ENCODE results near the gene UFC1. TPM values are rescaled to one million over a fixed set of nuclear protein-coding genes. Genes with fewer than 3 reads are reported as not detected.

The UFC1 gene
- total RNA-seq, 1 donor: 118 TPM

- no peaks in the 10 kb centered on the region for H3K27me3 ChIP-seq (ENCODE audit: insufficient read depth, low read length)
- peaks cover 42% of the 10 kb centered on the region for H3K4me1 ChIP-seq (ENCODE audit: insufficient read depth, low read length)
- no peaks in the 10 kb centered on the region for H3K9me3 ChIP-seq (ENCODE audit: low read depth, low read length)
- H3K4me3 ChIP-seq (ENCODE audit: low read length): peak overlapping the region; percentile 90
These were observed 47.4 kb downstream of the UFC1 start for GRCh38 chr1:161200992-161201835.

DNA sequence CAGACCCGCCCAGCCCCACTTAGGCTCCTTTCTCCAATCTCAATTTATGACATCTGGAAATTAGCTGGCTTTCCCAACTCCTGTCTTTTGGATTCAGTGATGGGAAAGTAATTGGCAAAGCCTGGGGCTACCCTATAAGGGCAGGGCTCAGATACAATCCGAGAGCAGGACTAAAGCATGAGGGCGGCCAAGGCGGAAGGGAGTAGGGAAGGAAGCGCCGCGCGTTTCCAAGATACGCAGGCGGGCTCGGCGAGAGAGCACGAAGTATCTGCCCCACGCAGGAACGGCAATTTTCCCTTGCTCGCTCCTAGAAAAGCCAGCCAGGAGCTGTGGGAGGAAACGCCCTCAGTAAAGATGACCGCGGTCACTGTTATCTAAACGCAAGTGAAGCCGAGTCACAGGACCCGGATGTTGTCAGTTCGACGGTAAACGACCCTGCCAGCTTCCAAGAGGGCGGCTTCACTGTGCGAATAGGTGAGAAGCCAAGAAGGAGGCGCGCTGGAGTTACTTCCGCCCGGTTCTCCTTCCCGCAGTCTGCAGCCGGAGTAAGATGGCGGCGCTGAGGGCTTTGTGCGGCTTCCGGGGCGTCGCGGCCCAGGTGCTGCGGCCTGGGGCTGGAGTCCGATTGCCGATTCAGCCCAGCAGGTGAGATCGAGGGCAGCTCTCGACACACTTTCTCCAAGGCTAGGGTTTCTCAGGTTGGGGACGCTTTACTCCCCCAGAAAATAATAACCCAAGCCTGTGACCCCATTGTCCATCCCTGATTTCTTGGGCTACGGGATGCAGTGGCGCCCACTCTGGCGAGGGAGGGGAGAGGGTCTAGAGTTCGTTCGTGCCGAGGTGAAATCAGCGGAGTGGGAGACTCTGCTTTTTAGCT lies 48.3 kb downstream of the UFC1 start, which contains the start of gene NDUFS2:
Gene NDUFS2 (plus strand): TSS at position 532 of the 877 bp plus-strand sequence. CDS start 19 bp downstream, at position 551.
- H3K4me1 ChIP-seq (ENCODE audit: insufficient read depth, low read length): peaks cover 42% of the 10 kb centered on the region
- H3K9me3 ChIP-seq (ENCODE audit: low read depth, low read length): no peaks in the 10 kb centered on the region
- H3K4me3 ChIP-seq (ENCODE audit: low read length): peak within 1 kb of the TSS; percentile 90
- no peaks in the 10 kb centered on the region for H3K27me3 ChIP-seq (ENCODE audit: insufficient read depth, low read length)

GRCh38 chr1:161206411-161207140 lies 52.8 kb downstream of the UFC1 start:
- no peaks in the 10 kb centered on the region for H3K27me3 ChIP-seq (ENCODE audit: insufficient read depth, low read length)
- no peaks in the 10 kb centered on the region for H3K9me3 ChIP-seq (ENCODE audit: low read depth, low read length)
- H3K4me3 ChIP-seq (ENCODE audit: low read length): no peak overlapping the region
- peaks cover 39% of the 10 kb centered on the region for H3K4me1 ChIP-seq (ENCODE audit: insufficient read depth, low read length)

GRCh38 chr1:161207173-161207572 lies 53.4 kb downstream of the UFC1 start:
- Histone ChIP-seq H3K27me3 (ENCODE audit: insufficient read depth, low read length) (no peaks in the 10 kb centered on the region), H3K4me3 (ENCODE audit: low read length) (no peak overlapping the region), H3K9me3 (ENCODE audit: low read depth, low read length) (no peaks in the 10 kb centered on the region), H3K4me1 (ENCODE audit: insufficient read depth, low read length) (peaks cover 35% of the 10 kb centered on the region)

Other genes starting within 250 kb of the UFC1 start
- not detected for gene ITLN2, start 199.2 kb upstream of the UFC1 start, total RNA-seq
- 37.7 TPM for gene F11R, start 132.8 kb upstream of the UFC1 start, total RNA-seq
- 37.0 TPM for gene TSTD1, start 115.0 kb upstream of the UFC1 start, total RNA-seq
- gene USF1, start 108.0 kb upstream of the UFC1 start, total RNA-seq: 86.8 TPM
- gene ARHGAP30, start 84.1 kb upstream of the UFC1 start, total RNA-seq: 60.3 TPM
- gene NECTIN4, start 64.4 kb upstream of the UFC1 start, total RNA-seq: 1.4 TPM
- gene KLHDC9, start 55.6 kb upstream of the UFC1 start, total RNA-seq: not detected
- 20.0 TPM for gene PFDN2, start 35.9 kb upstream of the UFC1 start, total RNA-seq
- 9.0 TPM for gene NIT1, start 35.9 kb upstream of the UFC1 start, total RNA-seq
- 27.2 TPM for gene DEDD, start 21.3 kb upstream of the UFC1 start, total RNA-seq
- 11.1 TPM for gene USP21, start 5.5 kb downstream of the UFC1 start, total RNA-seq
- 5.1 TPM for gene PPOX, start 12.4 kb downstream of the UFC1 start, total RNA-seq
- 18.7 TPM for gene B4GALT3, start 23.5 kb downstream of the UFC1 start, total RNA-seq
- 0.21 TPM for gene ADAMTS4, start 45.1 kb downstream of the UFC1 start, total RNA-seq
- gene NDUFS2, start 48.4 kb downstream of the UFC1 start, total RNA-seq: 38.0 TPM
- 190 TPM for gene FCER1G, start 61.3 kb downstream of the UFC1 start, total RNA-seq
- not detected for gene APOA2, start 69.7 kb downstream of the UFC1 start, total RNA-seq
- 10.0 TPM for gene TOMM40L, start 72.1 kb downstream of the UFC1 start, total RNA-seq
- 0.31 TPM for gene NR1I3, start 84.2 kb downstream of the UFC1 start, total RNA-seq
- not detected for gene PCP4L1, start 104.8 kb downstream of the UFC1 start, total RNA-seq
- 1.0 TPM for gene MPZ, start 156.0 kb downstream of the UFC1 start, total RNA-seq
- 22.7 TPM for gene SDHC, start 160.4 kb downstream of the UFC1 start, total RNA-seq
- gene CFAP126, start 213.9 kb downstream of the UFC1 start, total RNA-seq: not detected

Data from mononuclear cell (primary cell).